ENCODE results near the gene LRRC42.

DNA sequence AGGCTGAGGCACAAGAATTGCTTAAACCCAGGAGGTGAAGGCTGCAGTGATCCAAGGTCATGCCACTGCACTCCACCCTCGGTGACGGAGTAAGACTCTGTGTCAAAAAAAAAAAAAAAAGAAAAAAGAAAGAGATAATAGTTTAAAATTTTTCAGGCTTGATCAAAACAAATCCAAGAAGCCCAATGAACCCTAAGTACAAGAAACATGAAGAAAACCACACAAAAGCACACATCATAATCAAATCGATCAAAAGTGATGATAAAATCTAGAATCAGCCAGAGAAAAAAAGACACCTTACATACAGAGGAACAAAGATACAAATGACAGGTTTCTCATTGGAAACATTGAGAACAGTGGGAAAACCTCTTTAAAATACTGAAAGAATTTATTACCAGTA is 40.3 kb downstream of the LRRC42 start:
- TF ChIP-seq POLR2AphosphoS5 (IDR thresholded peaks at IDR 0.05): no peak
- TF ChIP-seq, protein P1, sequence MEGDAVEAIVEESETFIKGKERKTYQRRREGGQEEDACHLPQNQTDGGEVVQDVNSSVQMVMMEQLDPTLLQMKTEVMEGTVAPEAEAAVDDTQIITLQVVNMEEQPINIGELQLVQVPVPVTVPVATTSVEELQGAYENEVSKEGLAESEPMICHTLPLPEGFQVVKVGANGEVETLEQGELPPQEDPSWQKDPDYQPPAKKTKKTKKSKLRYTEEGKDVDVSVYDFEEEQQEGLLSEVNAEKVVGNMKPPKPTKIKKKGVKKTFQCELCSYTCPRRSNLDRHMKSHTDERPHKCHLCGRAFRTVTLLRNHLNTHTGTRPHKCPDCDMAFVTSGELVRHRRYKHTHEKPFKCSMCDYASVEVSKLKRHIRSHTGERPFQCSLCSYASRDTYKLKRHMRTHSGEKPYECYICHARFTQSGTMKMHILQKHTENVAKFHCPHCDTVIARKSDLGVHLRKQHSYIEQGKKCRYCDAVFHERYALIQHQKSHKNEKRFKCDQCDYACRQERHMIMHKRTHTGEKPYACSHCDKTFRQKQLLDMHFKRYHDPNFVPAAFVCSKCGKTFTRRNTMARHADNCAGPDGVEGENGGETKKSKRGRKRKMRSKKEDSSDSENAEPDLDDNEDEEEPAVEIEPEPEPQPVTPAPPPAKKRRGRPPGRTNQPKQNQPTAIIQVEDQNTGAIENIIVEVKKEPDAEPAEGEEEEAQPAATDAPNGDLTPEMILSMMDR (IDR thresholded peaks at IDR 0.05): no peak
